ENCODE data around the gene TANK.

GRCh38 chr2:161243312-161243711, 83.1 kb downstream of the TANK start:
- TF ChIP-seq, protein P1, sequence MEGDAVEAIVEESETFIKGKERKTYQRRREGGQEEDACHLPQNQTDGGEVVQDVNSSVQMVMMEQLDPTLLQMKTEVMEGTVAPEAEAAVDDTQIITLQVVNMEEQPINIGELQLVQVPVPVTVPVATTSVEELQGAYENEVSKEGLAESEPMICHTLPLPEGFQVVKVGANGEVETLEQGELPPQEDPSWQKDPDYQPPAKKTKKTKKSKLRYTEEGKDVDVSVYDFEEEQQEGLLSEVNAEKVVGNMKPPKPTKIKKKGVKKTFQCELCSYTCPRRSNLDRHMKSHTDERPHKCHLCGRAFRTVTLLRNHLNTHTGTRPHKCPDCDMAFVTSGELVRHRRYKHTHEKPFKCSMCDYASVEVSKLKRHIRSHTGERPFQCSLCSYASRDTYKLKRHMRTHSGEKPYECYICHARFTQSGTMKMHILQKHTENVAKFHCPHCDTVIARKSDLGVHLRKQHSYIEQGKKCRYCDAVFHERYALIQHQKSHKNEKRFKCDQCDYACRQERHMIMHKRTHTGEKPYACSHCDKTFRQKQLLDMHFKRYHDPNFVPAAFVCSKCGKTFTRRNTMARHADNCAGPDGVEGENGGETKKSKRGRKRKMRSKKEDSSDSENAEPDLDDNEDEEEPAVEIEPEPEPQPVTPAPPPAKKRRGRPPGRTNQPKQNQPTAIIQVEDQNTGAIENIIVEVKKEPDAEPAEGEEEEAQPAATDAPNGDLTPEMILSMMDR (conservative IDR thresholded peaks at IDR 0.05; ENCODE audit: low read depth, low read length): no peak
- TF ChIP-seq EZH2 (IDR thresholded peaks at IDR 0.05; ENCODE audit: borderline replicate concordance, low read depth, low read length, poor library complexity, severe bottlenecking): no peak
